WTC11 (cell line): ENCODE results near the gene HPCAL1.

Source experiments
- IRF2 ChIP-seq: sonication (generic); formaldehyde crosslinking; IDR thresholded peaks from 2 replicates; pipeline ENCODE4 v1.8.0; 2022; ENCODE audit warnings: low read depth, missing genetic modification reagents, borderline replicate concordance
- MAX ChIP-seq: sonication (generic); formaldehyde crosslinking; IDR thresholded peaks from 2 replicates; pipeline ENCODE4 v1.8.0; 2022; ENCODE audit warnings: mild to moderate bottlenecking, missing genetic modification reagents
- ZNF281 ChIP-seq: sonication (generic); formaldehyde crosslinking; IDR thresholded peaks from 2 replicates; pipeline ENCODE4 v1.8.0; 2023; ENCODE audit warnings: mild to moderate bottlenecking, missing genetic modification reagents
- TF ChIP-seq, protein P1 (sequence below): fragments of 200-600 bp; IDR thresholded peaks from 2 replicates; pipeline ENCODE4 v1.8.0; 2022; ENCODE audit warnings: antibody characterized with exemption

DNA sequence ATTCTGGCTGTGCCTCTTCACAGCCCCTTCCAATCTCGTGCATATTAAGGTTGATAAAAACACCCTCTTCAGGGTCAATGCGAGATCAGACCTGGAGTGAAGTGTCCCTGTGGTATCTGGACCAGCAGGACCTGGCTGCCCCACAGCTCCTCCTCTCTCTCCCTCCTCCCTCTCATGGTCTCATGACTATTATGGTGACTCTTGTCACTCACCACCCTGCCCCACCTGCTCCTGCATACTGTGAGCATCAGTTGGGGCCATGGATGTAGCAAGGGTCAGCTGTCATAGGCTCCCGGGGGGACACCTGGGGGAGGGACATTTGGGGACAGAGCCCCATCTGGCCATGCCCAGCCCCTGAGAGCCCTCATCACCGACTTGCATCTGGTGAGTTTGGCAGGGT lies 95.2 kb downstream of the HPCAL1 start:
- TF ChIP-seq ZNF281 (CRISPR knock-in tag): no peak
- TF ChIP-seq, protein P1, sequence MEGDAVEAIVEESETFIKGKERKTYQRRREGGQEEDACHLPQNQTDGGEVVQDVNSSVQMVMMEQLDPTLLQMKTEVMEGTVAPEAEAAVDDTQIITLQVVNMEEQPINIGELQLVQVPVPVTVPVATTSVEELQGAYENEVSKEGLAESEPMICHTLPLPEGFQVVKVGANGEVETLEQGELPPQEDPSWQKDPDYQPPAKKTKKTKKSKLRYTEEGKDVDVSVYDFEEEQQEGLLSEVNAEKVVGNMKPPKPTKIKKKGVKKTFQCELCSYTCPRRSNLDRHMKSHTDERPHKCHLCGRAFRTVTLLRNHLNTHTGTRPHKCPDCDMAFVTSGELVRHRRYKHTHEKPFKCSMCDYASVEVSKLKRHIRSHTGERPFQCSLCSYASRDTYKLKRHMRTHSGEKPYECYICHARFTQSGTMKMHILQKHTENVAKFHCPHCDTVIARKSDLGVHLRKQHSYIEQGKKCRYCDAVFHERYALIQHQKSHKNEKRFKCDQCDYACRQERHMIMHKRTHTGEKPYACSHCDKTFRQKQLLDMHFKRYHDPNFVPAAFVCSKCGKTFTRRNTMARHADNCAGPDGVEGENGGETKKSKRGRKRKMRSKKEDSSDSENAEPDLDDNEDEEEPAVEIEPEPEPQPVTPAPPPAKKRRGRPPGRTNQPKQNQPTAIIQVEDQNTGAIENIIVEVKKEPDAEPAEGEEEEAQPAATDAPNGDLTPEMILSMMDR: no peak
- no peak for TF ChIP-seq IRF2 (CRISPR knock-in tag)
- TF ChIP-seq MAX: no peak
